ENCODE data around the gene RPL41.

DNA sequence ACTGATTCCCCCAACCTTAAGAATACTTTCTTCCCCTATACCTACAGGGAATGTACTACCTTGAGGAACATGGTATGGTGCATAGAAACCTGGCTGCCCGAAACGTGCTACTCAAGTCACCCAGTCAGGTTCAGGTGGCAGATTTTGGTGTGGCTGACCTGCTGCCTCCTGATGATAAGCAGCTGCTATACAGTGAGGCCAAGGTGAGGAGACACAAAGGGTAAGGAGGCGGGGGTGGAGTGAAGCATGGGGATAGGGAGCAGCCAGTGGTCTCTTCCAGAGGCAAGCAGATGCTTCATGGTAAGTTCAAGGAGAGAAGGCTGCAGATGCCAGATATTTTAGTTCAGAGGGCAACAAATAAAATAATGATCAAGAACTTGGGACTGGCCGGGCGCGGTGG lies 18.7 kb upstream of the RPL41 start:
- TF ChIP-seq EZH2 (IDR thresholded peaks at IDR 0.05; ENCODE audit: low read length, unreplicated experiment), result no peak
- TF ChIP-seq, protein P1, sequence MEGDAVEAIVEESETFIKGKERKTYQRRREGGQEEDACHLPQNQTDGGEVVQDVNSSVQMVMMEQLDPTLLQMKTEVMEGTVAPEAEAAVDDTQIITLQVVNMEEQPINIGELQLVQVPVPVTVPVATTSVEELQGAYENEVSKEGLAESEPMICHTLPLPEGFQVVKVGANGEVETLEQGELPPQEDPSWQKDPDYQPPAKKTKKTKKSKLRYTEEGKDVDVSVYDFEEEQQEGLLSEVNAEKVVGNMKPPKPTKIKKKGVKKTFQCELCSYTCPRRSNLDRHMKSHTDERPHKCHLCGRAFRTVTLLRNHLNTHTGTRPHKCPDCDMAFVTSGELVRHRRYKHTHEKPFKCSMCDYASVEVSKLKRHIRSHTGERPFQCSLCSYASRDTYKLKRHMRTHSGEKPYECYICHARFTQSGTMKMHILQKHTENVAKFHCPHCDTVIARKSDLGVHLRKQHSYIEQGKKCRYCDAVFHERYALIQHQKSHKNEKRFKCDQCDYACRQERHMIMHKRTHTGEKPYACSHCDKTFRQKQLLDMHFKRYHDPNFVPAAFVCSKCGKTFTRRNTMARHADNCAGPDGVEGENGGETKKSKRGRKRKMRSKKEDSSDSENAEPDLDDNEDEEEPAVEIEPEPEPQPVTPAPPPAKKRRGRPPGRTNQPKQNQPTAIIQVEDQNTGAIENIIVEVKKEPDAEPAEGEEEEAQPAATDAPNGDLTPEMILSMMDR (conservative IDR thresholded peaks at IDR 0.05; ENCODE audit: low read depth, low read length), result no peak
- TF ChIP-seq EZH2phosphoT487 (IDR thresholded peaks at IDR 0.05; ENCODE audit: borderline replicate concordance, low read length), result no peak
